Superior temporal gyrus (tissue), 1 donor: ENCODE measurements around the gene ELAVL1.
A peak's percentile ranks its signal among the peaks of the same experiment; 100 is the strongest.
"Not testable (repeated sequence)": the region's sequence is repeated elsewhere in the genome, so short reads cannot be mapped to it uniquely, and the experiment has no call there.

Experiments used
- DNase-seq: peaks from one replicate; pipeline ENCODE4 v3.0.0-alpha.2; 2016; ENCODE audit errors: extremely low spot score

Gene ELAVL1

GRCh38 chr19:7933828-7934725 is 71.4 kb downstream of the ELAVL1 start:
- no peak for DNase-seq

- DNase-seq: no peak
These were observed 72.0 kb downstream of the ELAVL1 start for GRCh38 chr19:7933411-7933810.

- no peak for DNase-seq
These were observed 72.5 kb downstream of the ELAVL1 start for GRCh38 chr19:7932930-7933300.

GRCh38 chr19:7932276-7932929 is 73.0 kb downstream of the ELAVL1 start:
- DNase-seq: no peak

GRCh38 chr19:7931221-7932061 is 74.0 kb downstream of the ELAVL1 start:
- DNase-seq: no peak

- no peak for DNase-seq
These were observed 74.7 kb downstream of the ELAVL1 start for GRCh38 chr19:7930765-7931164.

- DNase-seq: not testable (repeated sequence)
These were observed 75.4 kb downstream of the ELAVL1 start for GRCh38 chr19:7930030-7930429.

- DNase-seq: peak; percentile 50
These were observed 76.4 kb downstream of the ELAVL1 start for GRCh38 chr19:7928741-7929701.

GRCh38 chr19:7928334-7928706 is 77.1 kb downstream of the ELAVL1 start:
- DNase-seq: no peak

GRCh38 chr19:7927605-7928333 is 77.7 kb downstream of the ELAVL1 start:
- DNase-seq: no peak

- DNase-seq: no peak
These were observed 78.5 kb downstream of the ELAVL1 start for GRCh38 chr19:7926727-7927604.

- no peak for DNase-seq
These were observed 79.3 kb downstream of the ELAVL1 start, which contains the start of gene CTXN1 for GRCh38 chr19:7926021-7926726. Gene CTXN1, minus strand, starts transcription at chr19:7926135. Its CDS starts 597 bp downstream, at chr19:7925538.

- DNase-seq: peak; percentile 26
These were observed 80.1 kb downstream of the ELAVL1 start for GRCh38 chr19:7925171-7925851.

GRCh38 chr19:7924651-7925170 is 80.7 kb downstream of the ELAVL1 start:
- no peak for DNase-seq

GRCh38 chr19:7924241-7924640 is 81.2 kb downstream of the ELAVL1 start:
- DNase-seq: no peak

GRCh38 chr19:7923295-7924191 is 81.9 kb downstream of the ELAVL1 start:
- DNase-seq: no peak

GRCh38 chr19:7922836-7923195 is 82.6 kb downstream of the ELAVL1 start:
- no peak for DNase-seq
